CD4-positive, alpha-beta T cell treated with Interleukin-17A for 1 hour (primary cell): ENCODE measurements around the gene SEMA5A.

Source experiments
- DNase-seq: peaks from one replicate; pipeline ENCODE4 v3.0.0-alpha.2; 2020

SEMA5A gene

DNA sequence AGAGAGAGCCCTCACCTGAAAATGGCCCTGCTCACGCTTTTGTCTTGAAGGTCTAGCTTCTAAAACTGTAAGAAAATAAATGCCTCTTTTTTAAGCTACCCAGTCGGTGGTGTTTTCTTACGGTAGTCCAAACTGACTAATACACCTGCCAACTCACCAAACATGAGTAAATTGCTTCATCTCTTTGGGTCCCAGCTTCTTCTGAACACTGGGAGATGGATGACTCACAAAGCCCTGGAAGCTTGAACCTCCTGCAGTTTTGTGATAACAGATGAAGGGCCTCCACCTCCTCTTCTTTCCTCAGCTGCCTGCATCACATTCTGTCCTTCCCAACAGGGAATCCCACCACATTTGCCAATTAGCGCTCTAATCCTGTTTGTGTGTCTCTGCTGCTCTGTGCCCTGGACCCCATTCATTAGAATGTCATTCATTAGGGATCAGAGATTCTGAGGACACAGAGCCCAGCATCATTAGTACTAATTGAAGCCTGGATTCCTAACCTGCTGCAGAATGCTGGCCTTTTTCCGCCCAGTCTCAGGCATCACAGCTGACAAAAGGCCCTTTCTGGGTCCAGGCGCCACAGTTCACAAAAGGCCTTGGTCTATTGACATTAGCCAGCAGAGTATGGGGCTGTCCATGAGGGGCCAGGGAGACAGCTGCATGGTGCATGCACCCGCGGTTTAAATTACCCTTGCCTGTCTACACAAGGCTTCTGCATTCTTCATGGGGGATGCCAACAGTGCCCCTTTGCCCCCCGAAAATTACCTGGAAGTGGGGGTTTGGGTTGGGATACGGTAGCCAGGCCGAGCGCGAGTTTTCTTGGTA is 349.3 kb downstream of the SEMA5A start:
- no peak for DNase-seq

DNA sequence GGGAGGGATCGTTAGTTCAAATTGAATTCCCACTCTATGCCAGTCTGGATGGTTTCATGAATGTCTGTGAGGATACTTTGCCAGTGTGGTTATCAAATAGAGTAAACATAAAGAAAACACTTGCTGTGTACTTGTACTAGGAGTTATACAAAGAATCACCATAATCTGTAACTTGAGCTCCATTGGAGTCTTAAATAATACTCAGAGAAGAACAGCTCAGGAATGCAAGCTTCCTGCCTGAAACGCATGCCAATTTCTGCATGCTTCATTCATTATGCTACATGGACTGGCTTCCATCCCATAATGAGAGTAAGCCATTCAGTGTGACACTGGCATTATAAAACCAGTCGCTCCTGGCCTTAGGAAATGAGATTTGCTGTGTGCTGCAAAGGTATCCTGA is 351.4 kb downstream of the SEMA5A start:
- DNase-seq, result no peak

DNA sequence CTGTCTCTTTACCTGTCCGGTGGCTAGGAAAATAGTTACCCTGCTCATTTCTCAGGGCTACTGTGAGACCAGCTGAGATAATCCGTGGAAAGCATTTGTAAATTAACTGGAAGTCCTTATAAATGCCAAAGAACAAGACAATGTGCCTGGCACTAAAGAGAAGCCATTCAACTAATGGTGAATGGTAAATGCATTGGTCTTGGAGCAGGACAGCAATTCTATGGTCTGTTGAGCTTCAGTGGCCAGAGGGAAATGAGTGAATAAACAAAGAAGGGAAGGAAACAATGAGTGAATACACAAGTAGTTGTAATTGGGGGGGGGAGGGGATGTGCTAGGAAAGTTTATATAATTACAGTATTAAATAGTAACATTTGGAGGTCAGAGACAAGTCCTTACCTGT is 353.6 kb downstream of the SEMA5A start:
- no peak for DNase-seq

DNA sequence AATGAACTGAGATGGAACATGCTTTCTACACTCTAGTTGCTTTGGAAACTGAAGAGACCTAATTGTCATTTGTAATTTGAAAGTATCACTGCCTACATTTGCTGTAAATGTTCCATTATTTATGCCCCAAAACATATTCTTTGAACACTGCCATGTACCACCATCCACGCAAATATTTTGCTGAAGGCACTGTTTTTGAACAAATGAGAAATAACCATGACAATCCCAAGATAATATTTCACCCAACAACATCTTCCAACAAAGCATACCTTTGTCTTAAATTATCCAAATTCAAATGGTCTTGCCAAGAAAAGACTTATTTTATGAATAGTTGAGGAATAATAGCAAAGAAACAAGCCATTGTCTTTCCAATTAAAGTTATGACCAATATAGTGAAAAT is 356.2 kb downstream of the SEMA5A start:
- DNase-seq, result no peak

DNA sequence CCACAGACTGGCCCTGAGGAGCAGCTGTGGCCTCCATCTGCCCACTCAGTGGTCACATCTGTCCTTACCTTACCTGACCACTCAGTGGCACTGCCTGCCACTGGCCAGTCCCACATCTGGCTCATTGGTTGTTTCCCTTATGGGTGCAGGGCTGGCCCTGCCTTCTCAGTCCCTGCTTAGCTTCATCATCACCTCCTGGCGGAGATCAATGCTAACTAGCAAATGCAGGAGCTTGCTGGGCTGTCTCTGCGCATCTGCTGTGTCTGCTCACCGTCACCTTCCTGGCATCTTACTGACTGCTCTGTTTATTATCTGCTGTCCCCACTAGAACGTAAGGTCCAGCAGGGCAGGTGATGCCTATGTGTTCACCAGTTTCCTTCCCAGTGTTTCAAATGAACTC is 356.9 kb downstream of the SEMA5A start:
- no peak for DNase-seq

DNA sequence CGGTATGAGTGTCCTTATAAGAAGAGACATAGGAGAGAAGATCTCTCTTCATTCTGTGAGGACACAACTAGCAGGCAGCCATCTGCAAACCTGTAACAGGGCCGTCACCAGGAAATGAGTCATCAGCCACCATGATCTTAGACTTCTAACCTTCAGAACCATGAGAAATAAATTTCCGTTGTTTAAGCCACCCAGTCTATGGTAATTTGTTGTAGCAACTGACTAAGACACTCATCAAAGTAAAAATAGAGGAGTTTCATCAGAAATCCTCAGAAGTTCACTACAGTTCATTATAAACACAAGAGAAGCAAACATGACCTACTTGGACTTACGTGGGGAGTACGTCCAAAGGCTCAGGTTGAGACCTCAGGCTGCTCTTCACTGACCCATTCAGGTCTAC is 357.7 kb downstream of the SEMA5A start:
- DNase-seq, result no peak

DNA sequence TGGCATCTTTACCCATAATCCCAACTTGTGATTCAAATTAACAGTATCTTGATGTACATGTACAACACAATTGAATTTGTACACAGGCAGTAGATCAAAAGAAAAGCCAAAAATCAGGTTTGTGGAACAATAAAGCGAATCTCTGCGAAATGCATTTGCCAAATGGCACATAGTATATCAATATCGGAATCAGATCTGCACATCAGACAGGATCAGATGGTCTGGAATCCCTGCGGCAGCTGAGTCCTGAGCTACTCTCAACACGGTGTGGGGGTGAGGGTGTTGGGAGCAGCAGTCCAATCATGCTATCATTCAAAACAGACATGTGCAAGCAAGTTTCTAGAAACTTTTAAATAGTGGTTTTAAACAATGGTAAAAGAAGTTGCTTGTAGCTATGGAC is 358.3 kb downstream of the SEMA5A start:
- no peak for DNase-seq

DNA sequence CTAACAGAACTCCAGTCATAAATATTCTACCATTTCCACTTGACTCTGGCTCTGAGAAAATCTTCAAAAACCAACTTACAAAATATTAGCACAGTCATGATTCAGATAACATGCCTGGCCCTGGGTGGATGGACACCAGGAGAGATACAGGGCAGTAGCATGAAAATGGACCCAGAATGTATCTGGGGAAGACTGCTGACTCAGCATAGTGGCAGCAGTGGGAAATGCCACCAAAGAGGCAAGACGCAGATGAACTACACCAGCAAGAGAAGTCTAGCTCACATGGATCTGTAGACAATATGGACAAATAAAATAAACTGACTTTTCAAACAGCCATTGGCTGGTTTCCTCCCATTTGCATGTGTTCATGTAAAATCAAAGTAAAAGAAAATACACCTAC is 359.8 kb downstream of the SEMA5A start:
- no peak for DNase-seq

DNA sequence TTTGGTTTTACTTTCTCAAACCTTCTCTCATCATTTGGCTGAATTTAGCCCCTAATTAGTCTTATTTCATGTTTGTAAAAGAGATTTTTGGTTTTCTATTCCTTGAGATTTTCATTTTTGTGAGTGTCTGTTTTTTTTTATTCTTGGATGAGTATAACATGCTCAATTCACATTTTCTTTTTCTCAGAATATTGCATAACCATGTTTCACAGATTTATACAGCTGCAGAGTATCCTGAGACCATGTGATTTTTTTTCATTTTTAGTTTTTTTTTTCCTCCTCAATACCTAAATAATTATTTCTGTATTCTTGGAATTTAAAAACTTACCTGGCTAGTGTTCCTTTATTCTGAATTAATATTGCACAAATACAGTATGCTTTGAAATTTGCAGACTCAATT is 361.9 kb downstream of the SEMA5A start:
- DNase-seq, result no peak

DNA sequence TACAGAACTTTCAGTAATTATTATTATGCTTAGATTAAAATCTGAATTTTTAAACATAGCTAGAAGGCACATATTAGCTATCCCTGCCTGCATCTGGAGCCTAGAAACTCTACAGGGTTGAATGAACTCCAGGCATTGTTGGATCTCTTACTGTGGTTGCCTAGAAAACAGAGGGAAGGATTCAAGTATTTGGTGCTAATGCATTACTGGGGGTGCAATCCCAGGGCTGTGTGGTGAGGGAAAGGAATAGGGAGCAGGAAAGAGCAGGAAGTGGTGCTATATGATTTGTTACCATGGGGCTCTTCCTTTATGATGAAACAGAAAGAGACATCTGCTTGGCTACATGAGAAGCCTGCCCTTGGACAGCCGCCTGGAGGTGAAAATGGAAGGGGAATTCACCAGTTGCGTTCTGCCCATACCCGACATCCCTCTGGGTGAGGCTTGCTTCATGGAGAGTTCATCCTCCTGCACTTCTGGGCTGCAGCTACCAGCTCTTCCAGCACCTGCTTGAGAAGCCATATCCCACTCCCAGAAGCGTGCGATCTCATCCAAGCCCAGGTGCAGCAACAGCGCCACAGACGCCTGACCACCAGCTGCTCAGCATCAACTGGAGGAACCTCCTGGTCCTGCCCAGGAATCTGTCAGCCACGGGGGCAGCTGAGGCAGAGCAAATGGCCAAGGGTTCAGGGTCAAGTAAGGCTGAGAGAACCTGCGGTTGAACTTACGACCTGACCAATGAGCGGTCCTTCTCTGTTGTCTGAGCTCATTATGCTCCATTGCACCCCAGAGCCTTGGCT is 362.8 kb downstream of the SEMA5A start:
- no peak for DNase-seq

DNA sequence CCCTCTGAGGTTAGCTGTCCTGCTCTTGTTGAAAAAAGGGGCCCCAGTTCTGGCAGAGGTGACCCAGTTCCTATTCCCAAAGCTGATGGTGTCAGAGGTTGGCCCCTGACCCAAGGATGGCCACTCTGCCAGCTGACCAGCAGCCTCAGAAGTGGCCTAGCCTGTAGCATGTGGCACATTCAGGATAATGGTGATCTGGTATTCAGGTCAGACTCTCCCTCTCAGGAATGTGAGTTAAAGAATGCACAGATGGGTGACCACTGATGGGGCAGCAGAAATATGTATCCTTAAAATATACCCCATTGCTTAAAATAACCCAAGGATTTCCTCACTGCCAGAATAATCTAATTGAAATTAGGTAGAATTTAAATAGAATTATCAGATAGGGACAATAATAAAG is 369.2 kb downstream of the SEMA5A start:
- DNase-seq, result no peak

DNA sequence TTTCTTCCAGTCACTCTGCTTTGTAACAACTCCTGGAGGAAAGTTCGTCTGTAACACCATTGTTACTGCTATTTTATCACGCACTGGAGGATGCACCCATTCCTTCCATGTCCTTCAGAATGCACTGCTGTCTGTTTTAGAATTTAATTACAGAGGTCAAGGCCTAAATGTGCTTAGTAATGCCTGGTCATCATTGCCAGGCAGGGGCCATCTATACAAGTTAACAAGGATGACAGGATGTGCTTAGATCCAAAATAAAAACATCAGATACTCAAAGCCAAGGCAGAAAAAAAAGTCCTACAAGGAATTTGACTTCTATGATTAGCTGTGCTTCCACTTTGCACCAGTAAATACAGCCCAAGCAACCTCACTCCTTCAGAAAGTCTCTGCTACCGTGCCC is 371.4 kb downstream of the SEMA5A start:
- DNase-seq, result no peak

DNA sequence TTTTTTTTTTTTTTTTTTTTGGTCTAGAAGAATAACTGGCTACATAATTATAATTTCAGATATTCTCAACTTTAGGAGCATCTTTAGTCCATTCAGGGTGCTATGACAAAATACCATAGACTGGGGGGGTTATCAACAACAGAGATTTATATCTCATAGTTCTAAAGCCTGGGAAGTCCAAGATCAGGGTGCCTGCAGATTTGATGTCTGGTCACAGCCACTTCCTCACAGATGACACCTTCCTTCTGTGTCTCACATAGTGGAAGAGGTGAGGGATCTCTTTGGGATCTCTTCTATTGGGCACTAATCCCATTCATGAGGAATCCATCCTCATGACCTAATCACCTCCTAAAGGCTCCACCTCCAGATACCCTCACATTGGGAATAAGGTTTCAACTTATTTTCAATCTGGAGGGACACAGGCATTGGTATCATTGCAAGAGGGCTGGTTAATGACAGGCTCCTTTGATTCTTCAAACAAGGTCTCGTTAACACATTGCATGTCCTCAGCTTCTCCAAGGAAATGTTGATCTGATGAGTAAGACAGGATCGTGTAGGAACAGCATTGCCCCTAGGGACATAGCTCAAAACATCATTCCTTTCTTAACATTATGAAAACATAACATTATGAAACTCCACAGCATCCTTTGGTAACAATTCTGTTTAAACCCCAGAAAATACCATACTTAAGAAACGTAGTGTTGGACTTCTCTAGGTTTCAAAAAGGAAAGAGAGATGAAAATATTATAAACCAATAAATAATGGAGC is 372.4 kb downstream of the SEMA5A start:
- DNase-seq, result no peak

DNA sequence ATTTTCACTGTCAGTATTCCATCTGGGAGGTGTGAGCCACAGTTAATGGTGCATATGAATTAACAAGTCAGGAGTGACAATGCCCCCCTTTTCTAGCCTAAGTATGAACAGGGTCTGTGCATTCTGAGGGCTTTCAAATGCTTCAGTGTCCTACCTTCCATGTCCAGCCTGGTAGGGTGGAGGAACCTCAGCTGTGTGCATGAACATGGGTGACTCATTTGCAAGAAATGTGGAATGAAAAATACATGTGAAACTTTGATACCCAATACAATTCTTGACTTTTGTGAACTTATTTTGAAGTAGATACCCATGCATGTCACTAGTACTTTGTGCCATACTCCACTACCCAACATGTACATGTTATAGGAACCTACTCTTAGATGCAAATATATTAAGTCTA is 375.8 kb downstream of the SEMA5A start:
- no peak for DNase-seq

DNA sequence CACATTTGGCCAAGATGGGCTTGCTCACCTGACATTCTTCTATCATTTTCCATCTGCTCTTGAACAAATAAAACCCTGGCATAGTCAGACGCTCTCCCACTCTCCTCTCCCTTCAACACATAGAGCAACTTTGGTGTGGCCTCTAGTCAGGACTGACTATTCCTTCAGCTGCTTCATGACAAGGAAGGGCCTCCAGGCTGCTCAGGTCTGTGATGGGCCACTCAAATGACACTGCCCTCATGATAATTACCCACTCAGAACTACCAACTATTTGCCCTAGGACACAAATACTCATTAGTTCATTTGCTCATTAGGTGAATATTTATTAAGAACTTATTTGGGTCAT is 376.3 kb downstream of the SEMA5A start:
- no peak for DNase-seq

DNA sequence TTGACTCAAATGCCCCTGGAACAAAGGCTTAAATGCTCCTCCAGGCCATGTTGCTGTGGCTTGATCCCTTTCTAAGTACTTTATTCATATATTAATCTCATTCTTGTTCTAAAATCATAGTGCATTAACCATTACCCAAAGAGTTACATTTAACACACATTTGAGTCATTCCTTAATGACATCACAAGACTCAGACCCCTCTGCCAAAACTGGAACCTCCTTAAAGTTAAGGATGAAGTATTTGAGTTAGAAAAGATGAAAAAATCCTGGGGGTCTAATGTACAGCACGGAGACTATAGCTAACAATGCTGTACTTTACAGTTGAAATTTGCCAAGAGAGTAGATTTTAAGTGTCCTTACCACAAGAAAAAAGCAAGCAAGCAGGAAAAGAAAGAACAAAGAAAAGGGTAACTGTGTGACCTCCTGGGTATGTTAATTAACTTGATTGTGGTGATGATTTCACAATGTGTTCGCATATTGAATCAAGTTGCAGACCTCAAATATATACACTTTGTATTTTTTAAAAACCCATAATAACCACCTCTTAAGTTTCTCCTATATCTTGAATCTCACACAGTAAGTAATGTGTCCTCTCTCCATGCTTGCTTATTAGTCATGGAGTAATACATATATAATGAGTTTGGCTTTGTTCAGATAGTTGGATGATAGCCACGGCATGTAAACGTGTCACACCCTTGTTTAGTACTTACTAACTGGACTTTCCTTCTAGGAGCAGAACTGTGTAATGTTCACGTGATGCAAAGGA is 376.9 kb downstream of the SEMA5A start:
- DNase-seq, result no peak

DNA sequence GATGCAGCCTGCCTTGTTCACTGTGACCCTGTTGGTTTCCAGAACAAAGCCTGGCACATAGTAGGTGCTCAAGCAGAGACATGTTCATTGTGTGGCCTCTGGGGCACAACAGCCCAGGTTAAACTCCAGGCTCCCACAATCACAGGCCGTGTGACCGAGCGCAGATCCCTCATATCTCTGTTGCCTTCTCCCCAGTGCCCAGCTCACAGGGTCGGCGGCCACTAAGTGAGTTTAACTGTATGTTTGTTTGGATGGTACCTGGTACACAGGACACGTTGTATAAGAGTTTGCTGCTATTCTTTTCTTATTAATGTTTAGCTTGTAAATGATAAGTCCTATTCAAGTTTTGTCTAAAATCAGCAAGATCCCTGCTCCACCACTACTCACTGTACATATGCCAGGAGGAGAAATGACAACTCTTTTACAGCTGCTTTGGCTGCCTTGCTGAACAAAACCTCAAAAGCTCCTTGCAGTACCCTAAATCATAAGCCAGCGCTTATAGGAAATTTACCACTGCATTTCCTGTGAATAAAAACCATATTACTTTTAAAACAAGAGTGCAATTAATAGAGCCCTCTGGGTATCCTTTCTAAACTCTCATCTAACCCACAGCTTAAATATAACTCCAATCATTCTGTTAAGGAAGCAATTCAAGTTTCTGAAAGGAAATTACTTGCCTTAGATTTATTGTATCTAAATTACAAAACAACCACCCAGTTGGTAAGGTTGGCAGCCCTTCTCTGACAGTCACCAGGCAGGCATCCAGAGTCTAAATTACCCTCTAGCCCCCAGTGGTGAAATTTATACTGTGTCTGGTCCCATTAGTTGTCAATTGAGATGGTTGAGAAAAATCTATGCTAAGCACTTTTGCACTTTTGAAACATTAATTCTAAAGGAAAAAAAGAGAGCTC is 379.4 kb downstream of the SEMA5A start:
- DNase-seq, result no peak

DNA sequence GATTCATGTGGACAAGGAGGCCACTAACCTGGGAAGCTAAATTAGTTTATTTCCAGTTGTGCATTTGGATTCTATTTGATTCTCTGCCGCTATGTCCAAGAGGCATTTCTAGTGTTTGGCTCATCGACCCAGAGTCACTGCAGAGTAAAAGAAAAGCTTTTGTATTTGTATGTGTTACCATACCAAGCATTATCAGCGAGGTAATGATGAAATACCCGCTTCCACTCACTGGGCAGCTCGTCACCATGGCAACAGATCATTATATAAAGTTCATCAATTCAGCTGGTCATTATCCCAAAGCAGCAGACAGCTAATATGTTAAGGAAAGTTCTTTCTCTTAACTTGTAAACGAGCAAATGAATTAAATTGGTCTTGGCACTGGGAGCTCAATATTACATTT is 380.3 kb downstream of the SEMA5A start:
- no peak for DNase-seq

DNA sequence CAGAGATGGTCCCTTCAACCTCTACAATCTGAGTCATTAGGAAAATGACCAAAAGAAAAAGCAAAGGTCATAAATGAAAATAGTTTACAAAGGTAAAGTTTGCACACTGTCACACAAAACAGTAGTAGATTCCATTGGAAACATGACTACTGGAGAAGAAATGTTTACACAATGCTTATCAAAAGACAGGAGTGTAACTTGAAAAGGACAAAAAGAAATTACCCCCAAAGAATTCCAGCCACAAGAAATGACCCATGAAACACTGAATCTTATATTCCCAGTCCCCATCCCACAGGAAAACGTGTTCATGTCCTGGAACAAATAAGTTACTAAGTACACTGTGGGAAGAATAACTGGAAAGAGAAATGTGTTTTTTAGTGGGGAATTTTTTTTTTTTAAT is 385.1 kb downstream of the SEMA5A start:
- no peak for DNase-seq

DNA sequence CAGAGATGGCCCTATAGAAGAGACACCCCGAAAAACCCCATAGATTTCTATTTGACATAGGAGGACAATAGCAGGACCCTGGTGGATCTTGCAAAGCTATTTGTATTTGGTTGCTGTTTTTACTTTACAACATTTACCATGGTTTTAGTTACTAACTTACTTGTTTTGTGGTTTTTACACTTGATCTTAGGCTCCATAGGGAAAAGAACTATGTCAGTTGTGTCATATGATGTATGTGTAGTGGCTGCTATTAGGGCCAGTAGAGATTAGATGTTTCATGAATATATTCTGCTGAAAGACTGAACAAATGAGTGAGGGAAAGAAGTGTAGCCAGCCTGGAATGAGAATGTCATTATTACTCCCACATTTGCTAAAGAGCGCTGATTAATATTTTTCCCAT is 388.1 kb downstream of the SEMA5A start:
- no peak for DNase-seq

DNA sequence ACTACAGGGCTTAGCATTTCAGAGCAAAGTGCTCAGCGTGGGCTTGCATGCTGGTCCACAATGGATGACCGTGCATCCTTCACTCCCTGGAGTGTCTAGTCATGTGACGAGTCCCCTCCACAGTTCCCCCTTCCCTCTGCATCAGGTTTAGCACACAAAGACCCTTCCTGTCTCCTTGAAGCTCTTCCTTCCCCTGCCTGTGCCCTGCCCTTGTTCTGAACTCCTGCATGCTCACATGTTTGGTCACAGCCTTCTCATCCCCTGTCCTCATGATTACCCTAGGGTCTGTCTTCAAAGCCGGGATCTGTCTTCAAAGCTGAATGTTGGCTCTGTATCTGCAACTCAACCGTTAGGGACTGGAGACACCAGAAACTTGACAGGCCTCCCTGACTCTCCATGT is 388.9 kb downstream of the SEMA5A start:
- no peak for DNase-seq

DNA sequence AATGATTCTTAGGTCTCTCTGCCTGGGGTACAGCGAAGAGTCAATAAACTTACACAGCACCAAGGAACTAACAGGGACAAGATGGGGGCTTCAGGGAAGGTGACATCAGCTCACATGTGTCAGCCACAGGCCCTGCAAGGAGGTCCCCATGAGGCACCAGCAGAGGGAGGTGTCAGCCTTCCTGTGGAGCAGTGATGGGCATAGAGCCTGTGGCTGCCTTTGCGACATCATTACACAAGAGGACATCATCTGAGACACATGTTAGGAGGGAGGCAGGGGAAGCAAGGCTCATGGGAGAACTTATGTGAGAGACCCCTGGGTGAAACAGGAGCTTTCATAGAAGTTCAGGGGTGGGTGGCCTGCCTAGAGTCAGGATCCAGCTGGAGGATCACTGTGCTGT is 389.6 kb downstream of the SEMA5A start:
- no peak for DNase-seq
